Head of caudate nucleus (tissue), 42 donors: ENCODE measurements around the gene ERGIC3.

Source experiments
- DNase-seq, 42 donors: peaks; one replicate each; pipeline versions ENCODE4 v3.0.0 to v3.0.0-alpha.2; 2020 to 2021; ENCODE audit warnings: mixed read lengths in 7 of 42
- intact Hi-C: fragments of 100-400 bp; cut with DNase I; formaldehyde crosslinking; loops from one replicate; pipeline ENCODE4 v1.15.0; 2022

Gene ERGIC3

GRCh38 chr20:35556871-35557270 is 15.0 kb downstream of the ERGIC3 start:
- intact Hi-C loops: no loop called here
- DNase-seq: no peak

GRCh38 chr20:35558451-35558850 is 16.6 kb downstream of the ERGIC3 start:
- intact Hi-C loops: no loop called here
- DNase-seq: no peak

- peak in 1 of 42 donors; percentile 23 for DNase-seq
- intact Hi-C loops: no loop called here
Observed at GRCh38 chr20:35559042-35559693, 17.3 kb downstream of the ERGIC3 start.

GRCh38 chr20:35560105-35560511 is 18.2 kb downstream of the ERGIC3 start:
- peak in 1 of 42 donors; percentile 31 for DNase-seq
- intact Hi-C loops: no loop called here

GRCh38 chr20:35560541-35560940 is 18.7 kb downstream of the ERGIC3 start:
- DNase-seq: no peak
- intact Hi-C loops: no loop called here

GRCh38 chr20:35561268-35561667 is 19.4 kb downstream of the ERGIC3 start:
- intact Hi-C loops: no loop called here
- peak in 38 of 42 donors; percentile 16 to 63 (median 40) for DNase-seq

- intact Hi-C loops: no loop called here
- DNase-seq: peak in 26 of 42 donors; percentile 6 to 79 (median 40)
Observed at GRCh38 chr20:35561671-35562070, 19.8 kb downstream of the ERGIC3 start.

- peak in 1 of 42 donors; percentile 19 for DNase-seq
- intact Hi-C loops: no loop called here
Observed at GRCh38 chr20:35562541-35563110, 20.7 kb downstream of the ERGIC3 start.

GRCh38 chr20:35563834-35564233 is 22.0 kb downstream of the ERGIC3 start:
- intact Hi-C loops: no loop called here
- no peak for DNase-seq

- intact Hi-C loops: no loop called here
- DNase-seq: peak in 2 of 42 donors; percentile 5 to 12
Observed at GRCh38 chr20:35564905-35565304, 23.0 kb downstream of the ERGIC3 start.

- intact Hi-C loops: no loop called here
- peak in 2 of 42 donors; percentile 4 to 6 for DNase-seq
Observed at GRCh38 chr20:35568645-35569044, 26.8 kb downstream of the ERGIC3 start.

- intact Hi-C loops: no loop called here
- DNase-seq: no peak
Observed at GRCh38 chr20:35571555-35571954, 29.7 kb downstream of the ERGIC3 start.

GRCh38 chr20:35572838-35573237 is 31.0 kb downstream of the ERGIC3 start:
- intact Hi-C loops: no loop called here
- no peak for DNase-seq

GRCh38 chr20:35575958-35576357 is 34.1 kb downstream of the ERGIC3 start:
- intact Hi-C loops: no loop called here
- no peak for DNase-seq

GRCh38 chr20:35576816-35577215 is 34.9 kb downstream of the ERGIC3 start:
- DNase-seq: no peak

GRCh38 chr20:35578469-35578868 is 36.6 kb downstream of the ERGIC3 start:
- intact Hi-C loops: no loop called here
- no peak for DNase-seq

More at GRCh38 chr20:35576816-35577215, 34.9 kb downstream of the ERGIC3 start:
- intact Hi-C loops: no loop called here

- intact Hi-C loops: no loop called here
- no peak for DNase-seq
Observed at GRCh38 chr20:35579196-35579595, 37.3 kb downstream of the ERGIC3 start.

- intact Hi-C loops: no loop called here
- DNase-seq: no peak
Observed at GRCh38 chr20:35582131-35582530, 40.3 kb downstream of the ERGIC3 start.

GRCh38 chr20:35582741-35583404 is 41.0 kb downstream of the ERGIC3 start:
- intact Hi-C loops: no loop called here
- DNase-seq: no peak
